IPS-NIHi7 (cell line): Measurements from ENCODE around the gene C1orf94.
"Not testable (repeated sequence)": the region's sequence is repeated elsewhere in the genome, so short reads cannot be mapped to it uniquely, and the experiment has no call there.

Experiments
- DNase-seq: peaks from one replicate; pipeline ENCODE4 v3.0.0; 2012; ENCODE audit warnings: mixed read lengths; ENCODE audit errors: extremely low spot score

Gene C1orf94

GRCh38 chr1:34164771-34165391 lies 11.8 kb upstream of the C1orf94 start, which contains the start of gene CSMD2:
CSMD2 (minus strand) TSS chr1:34165230; CDS start chr1:34165097, 133 bp downstream.
- DNase-seq, result peak; percentile 47

DNA sequence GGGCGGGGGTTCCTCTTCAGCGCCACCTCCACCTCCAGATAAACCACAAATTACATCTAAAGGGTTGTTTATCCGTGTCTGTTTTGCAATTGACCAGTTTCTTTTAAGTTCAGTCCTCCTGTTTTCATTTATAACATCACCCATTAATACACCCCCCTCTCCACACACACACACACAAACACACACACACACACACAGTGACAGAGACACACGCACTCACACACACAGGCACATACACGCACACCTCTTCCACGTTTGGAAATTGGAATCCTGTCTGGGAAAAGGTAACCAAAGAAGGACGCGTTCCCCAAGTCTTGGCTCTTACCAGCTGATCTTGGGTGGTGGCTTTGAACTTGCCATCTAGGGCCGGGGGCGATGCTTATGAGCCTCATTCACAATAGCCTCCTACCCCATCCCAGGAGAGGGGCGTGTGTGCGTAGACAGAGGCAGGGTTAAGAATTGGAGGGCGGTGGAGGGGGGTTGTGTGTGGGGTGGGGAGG lies 11.2 kb upstream of the C1orf94 start:
- no peak for DNase-seq

GRCh38 chr1:34166191-34166624 lies 10.5 kb upstream of the C1orf94 start:
- peak; percentile 31 for DNase-seq

- peak; percentile 77 for DNase-seq
Observed at GRCh38 chr1:34166625-34167361, 9.9 kb upstream of the C1orf94 start.

DNA sequence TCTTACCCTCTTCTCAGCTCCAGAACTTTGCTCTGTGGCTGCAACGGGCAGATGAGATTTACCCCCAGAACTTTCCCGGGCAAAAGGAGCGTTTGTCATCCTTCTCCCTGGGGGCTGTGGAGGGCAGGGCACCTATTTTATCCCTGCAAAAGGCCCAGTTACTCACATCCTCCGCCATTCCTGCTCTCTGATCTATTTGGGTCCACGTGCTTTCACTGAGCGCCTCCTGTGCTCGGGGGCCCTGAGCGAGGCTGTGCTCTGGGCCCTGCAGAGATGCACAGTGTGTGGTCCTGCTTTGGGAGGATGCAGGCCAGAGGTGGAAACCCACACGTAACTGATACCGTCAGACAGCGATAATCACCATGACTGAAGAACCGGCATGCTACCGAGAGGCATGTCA lies 9.3 kb upstream of the C1orf94 start:
- no peak for DNase-seq

- no peak for DNase-seq
Observed at GRCh38 chr1:34175744-34176143, 963 bp upstream of the C1orf94 start.

DNA sequence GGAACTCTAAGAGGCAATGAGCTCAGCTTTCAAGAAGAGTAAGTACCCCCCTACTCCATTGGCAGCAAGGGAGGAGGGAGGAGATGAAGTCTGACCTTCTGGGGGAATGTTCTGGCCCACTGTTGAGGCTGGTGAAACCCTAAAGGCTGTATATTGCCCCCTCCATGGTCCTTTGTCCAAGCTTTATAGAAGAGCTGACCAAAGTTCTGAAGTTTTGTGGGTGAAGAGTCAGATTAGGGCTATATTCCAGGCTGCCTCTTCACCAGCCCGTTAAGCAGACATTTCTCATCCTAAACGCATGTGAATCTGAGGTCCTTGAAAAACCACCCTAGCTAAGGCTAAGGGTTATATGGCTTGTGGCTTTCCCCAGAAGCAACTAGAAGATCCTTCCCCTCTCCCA lies 1.4 kb downstream of the C1orf94 start:
- DNase-seq, result no peak

DNA sequence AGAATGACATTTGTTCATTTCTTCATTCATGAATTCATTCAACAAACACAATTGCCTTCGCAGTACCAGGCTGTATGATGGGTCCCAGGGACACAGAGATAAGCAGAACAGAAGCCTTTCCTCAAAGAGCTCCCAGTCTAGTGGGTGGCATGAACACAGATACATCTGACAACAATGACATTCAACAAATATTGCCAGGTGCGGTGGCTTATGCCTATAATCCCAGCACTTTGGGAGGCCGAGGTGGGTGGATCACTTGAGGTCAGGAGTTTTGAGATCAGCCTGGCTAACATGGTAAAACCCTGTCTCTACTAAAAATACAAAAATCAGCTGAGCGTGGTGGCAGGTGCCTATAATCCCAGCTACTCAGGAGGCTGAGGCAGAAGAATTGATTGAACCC lies 6.7 kb downstream of the C1orf94 start:
- not testable (repeated sequence) for DNase-seq

GRCh38 chr1:34186741-34187494 lies 10.2 kb downstream of the C1orf94 start:
- DNase-seq, result no peak

DNA sequence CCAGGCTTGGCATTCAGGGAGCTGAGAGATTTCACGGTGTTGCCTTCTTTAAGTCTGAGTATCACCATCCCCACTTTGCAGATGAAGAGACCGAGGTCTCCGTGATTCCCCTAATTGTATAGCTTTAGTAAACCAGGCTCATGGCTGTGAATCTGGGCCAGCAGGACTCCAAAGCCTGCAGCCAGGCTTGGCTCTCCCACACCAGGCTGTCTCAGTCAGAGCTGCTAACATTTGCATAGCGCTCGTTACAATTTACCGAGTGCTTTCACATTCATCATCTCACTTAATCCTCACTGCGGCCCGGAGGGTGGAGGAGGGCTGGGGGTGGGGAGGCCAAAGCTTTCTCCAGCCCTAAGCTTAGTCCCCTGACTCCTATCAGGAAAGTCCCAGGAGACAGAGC lies 11.7 kb downstream of the C1orf94 start:
- peak; percentile 80 for DNase-seq

DNA sequence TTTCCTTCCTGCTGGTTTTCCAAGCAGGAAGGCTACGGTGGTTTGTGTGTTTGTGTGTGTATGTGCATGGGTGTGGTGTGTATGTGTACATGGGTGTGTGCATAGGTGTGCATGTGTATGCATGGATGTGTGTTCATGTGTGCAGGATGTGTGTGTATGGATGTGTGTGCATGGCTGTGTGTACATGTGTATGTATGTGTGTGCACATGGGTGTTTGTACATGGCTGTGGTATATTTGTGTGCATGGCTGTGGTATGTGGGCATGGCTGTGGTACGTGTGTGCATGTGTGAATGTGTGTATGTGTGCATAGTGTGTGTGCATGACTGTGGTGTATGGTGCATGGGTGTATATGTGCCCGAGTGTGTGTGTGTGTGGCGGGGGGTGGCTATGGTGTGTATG lies 12.3 kb downstream of the C1orf94 start:
- no peak for DNase-seq

GRCh38 chr1:34190692-34191091 lies 14.0 kb downstream of the C1orf94 start:
- DNase-seq, result no peak

DNA sequence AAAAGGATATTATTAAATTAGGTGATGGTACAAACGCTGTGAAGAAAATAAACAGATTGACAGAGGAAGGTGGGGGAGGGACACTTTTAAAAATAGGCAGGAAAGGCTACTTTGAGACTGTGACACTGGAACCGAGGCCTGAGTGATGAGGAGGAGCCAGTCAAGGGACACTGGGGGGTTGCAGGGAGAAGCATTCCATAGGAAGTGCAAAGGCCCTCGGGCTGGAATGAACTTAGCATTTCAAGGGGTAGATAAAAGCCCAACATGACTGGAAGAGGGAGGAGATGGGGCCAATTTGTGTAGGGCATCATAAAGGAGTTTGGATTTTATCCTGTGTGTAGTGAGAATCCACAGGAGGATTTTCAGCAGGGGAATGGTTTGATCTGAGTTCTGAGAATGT lies 15.9 kb downstream of the C1orf94 start:
- no peak for DNase-seq

- no peak for DNase-seq
Observed at GRCh38 chr1:34199927-34200326, 23.2 kb downstream of the C1orf94 start.

- no peak for DNase-seq
Observed at GRCh38 chr1:34212673-34213072, 36.0 kb downstream of the C1orf94 start.

- DNase-seq, result peak; percentile 35
Observed at GRCh38 chr1:34213956-34214355, 37.2 kb downstream of the C1orf94 start.

- no peak for DNase-seq
Observed at GRCh38 chr1:34231441-34231840, 54.7 kb downstream of the C1orf94 start.

- no peak for DNase-seq
Observed at GRCh38 chr1:34235594-34235993, 58.9 kb downstream of the C1orf94 start.

- DNase-seq, result no peak
Observed at GRCh38 chr1:34236089-34236488, 59.4 kb downstream of the C1orf94 start.

DNA sequence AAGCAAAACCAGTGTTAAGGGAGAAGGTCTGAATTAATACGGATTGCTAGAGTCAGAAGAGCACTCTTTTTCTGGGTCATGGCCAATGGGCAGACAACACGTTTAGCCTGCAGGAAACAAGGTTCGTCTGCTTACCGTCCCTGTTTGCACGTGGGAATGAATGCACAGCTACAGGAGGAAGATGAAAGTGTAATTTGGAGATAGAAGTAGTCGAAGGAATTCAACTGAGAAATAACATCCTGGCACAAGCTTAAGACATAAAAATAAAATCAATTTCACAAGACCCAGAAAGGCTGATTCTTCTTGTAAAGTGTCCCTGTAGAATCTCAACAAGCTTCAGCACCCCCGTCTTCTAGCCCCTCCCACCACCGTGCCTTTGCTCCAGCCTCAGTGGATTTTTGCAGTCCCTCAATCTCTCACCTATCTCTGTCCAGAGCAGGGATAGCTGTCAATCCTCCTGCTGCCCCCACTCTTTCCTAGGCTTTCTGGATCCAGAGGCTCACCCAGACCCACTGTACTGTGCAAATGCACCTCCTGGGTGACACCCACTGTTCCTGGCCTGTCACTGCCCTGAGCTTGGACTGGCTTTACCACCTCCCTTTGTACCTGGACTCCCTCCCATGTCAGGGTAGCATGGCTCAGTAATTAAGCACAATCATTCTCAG lies 60.6 kb downstream of the C1orf94 start:
- DNase-seq, result no peak

DNA sequence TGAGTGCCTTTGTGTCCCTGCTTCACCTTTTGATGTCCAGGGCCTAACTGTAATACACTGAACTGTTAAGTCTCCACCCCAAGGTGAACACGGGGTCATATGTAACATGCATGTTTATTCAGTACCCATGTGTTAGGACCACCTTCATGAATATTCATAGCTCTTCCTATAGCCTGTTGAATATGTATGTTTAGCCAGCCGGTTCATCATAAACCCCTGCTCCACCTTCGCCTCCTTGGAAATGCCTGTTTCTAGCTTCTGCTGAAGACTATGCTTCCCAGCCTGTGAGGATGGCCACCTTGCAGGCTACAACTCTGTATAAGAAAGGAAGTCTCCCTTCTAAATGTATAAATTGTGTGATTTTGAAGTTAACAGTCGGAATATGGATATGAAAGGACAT lies 69.3 kb downstream of the C1orf94 start:
- no peak for DNase-seq

DNA sequence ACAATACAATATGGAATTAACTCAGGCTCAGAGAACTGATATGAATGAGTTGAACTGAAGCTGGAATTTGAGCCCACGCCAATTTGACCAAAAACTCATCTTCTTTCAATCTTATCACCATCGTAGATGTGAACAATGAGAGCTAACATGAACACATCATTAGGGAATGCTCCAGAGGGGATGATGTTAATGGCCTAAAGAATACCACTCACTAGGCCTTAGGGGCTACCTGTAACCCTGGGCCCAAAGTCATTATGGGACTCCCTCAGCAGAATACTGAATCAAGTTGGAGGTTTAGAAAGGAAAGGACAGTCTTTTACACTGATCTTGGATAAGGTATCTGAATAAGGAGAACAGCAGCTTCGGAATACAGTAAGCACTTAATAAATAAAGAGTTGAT lies 73.6 kb downstream of the C1orf94 start:
- no peak for DNase-seq
